ENCODE results near the gene ABLIM2.

ABLIM2 gene

DNA sequence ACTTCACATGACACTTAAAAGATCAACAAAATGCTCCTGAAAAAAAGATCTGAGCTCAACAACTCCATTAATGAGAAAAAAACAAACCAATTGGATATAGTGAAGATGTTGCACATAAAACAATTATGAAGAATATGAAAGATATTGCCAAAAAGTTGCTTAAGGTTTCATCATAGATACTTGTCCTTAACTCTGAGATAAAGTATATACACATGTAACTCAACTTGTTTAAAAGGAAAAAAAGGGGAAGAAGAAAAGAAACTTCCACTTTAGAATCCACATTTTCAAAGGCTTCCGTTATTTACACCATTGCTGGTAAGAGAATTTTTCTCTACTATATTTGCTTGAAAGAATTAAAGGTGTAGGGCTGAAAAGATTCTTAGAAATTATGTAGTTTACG, 221.6 kb downstream of the ABLIM2 start:
- peak overlapping the region; percentile 97 for H3K4me3 ChIP-seq (ENCODE audit: low read depth, low read length)
- TF ChIP-seq CTCF (IDR thresholded peaks at IDR 0.05; ENCODE audit: low read depth, low read length), result no peak

DNA sequence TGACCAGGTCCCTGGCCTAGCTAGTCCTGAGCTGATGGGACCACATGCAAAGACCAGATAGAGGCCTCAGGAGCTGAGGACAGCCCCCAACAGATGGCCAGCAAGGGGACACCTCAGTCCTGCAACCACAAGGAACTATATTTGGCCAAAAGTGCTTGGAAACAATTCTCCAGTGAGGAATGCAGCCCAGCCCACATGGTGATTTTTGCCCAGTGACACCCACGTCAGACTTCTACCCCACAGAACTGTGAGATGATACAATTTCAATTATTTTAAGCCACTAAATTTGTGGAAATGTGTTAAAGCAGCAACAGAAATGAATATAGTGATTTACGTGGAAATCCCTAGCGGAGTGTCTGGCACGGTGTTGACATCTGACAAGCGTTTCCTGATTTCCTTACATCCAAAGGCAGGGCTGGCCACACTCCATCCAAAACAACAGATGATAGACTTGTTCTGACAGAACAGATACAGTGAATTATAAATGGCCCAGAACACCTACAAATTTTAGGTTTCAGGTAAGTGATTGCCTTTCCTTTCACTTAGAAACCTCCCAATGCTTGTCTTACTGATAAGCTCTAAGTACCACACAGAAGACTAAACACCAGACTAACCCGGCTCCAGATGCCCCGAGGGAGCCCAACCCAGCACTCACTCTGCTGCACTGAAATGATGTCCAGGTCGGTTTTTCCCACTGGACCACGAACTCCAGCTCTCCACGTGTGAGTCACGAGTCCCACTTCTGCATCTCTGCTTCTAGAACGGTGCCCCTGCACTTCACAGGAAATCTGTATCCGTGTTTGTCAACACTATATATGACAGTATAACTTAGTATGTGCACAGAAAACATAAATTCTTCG, 224.7 kb downstream of the ABLIM2 start:
- H3K4me3 ChIP-seq (ENCODE audit: low read depth, low read length), result no peak overlapping the region
- no peak for TF ChIP-seq CTCF (IDR thresholded peaks at IDR 0.05; ENCODE audit: low read depth, low read length)

- H3K4me3 ChIP-seq (ENCODE audit: low read depth, low read length), result no peak overlapping the region
- TF ChIP-seq CTCF (IDR thresholded peaks at IDR 0.05; ENCODE audit: low read depth, low read length), result no peak
These were observed 226.3 kb downstream of the ABLIM2 start for GRCh38 chr4:7932287-7932686.

DNA sequence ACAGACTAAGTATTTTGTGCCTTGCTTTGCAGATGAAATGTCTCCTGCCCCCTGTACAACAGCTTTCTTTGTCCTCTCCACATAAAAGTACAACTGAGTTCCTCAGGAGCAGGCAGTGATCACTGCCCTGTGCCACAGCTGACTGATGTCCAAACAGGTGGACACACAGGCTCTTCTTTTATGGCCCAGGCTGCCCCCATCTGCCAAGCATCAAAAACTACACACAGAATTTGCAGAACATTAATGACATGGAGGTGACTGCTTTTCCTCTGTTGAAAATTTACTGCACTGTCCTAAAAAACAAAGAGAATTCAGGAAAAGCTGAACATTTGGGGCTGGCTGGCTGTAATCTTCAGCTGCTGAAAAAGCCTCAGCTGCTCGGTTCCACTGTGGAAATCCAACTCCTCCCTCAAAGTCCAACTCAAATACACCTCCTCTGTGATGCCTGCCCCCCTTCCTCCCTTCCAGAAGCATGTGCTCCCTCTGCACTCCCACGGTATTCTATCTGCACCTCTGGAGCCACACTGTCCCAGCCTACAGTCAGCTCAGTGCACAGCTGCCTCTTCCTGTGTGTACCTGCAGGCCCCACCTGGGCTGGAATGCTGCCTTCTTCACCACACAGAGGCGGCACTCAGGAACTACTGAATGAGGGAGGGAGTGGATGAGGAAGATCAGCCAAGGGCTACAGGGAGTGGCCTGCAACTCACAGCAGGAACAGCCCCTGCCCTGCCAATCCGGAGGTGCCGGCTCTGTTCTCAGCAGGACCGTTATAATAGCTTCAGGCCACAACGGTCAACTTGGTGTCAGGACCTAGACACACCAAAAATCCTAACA, 229.3 kb downstream of the ABLIM2 start:
- TF ChIP-seq CTCF (IDR thresholded peaks at IDR 0.05; ENCODE audit: low read depth, low read length), result no peak; the same call in 1 of the 2 replicates

GRCh38 chr4:7928711-7929110, 229.9 kb downstream of the ABLIM2 start:
- TF ChIP-seq CTCF (IDR thresholded peaks at IDR 0.05; ENCODE audit: low read depth, low read length), result no peak
- no peak overlapping the region for H3K4me3 ChIP-seq (ENCODE audit: low read depth, low read length)

More for the DNA sequence above, 229.3 kb downstream of the ABLIM2 start:
- H3K4me3 ChIP-seq (ENCODE audit: low read depth, low read length), result no peak overlapping the region

GRCh38 chr4:7926822-7927221, 231.8 kb downstream of the ABLIM2 start:
- H3K4me3 ChIP-seq (ENCODE audit: low read depth, low read length), result no peak overlapping the region
- TF ChIP-seq CTCF (IDR thresholded peaks at IDR 0.05; ENCODE audit: low read depth, low read length), result no peak

- TF ChIP-seq CTCF (IDR thresholded peaks at IDR 0.05; ENCODE audit: low read depth, low read length), result no peak
- no peak overlapping the region for H3K4me3 ChIP-seq (ENCODE audit: low read depth, low read length)
These were observed 234.0 kb downstream of the ABLIM2 start for GRCh38 chr4:7924570-7924969.
